Activated CD4-positive, alpha-beta T cell treated with anti-CD3 and anti-CD28 coated beads, Interleukin-2, amount 50 U/mL, for 4 hours (primary cell): ENCODE measurements around the gene FNIP2.
"Not testable (repeated sequence)": the region's sequence is repeated elsewhere in the genome, so short reads cannot be mapped to it uniquely, and the experiment has no call there.

Source experiments
- DNase-seq, 2 experiments: peaks; one replicate each; pipeline ENCODE4 v3.0.0-alpha.2; 2020

Gene FNIP2

GRCh38 chr4:158875455-158875854 is 106.6 kb downstream of the FNIP2 start:
- no peak for DNase-seq

GRCh38 chr4:158877069-158877468 is 108.2 kb downstream of the FNIP2 start:
- no peak for DNase-seq

DNA sequence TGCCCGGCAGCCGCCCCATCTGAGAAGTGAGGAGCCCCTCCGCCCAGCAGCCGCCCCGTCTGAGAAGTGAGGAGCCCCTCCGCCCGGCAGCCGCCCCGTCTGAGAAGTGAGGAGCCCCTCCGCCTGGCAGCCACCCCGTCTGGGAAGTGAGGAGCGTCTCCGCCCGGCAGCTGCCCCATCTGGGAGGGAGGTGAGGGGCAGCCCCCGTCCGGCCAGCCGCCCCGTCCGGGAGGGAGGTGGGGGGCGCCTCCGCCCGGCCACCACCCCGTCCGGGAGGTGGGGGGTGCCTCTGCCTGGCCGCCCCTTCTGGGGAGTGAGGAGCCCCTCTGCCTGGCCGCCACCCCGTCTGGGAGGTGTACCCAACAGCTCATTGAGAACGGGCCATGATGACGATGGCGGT is 113.3 kb downstream of the FNIP2 start:
- not testable (repeated sequence) for DNase-seq

- no peak for DNase-seq
Measured at GRCh38 chr4:158884280-158884679, 115.5 kb downstream of the FNIP2 start.

DNA sequence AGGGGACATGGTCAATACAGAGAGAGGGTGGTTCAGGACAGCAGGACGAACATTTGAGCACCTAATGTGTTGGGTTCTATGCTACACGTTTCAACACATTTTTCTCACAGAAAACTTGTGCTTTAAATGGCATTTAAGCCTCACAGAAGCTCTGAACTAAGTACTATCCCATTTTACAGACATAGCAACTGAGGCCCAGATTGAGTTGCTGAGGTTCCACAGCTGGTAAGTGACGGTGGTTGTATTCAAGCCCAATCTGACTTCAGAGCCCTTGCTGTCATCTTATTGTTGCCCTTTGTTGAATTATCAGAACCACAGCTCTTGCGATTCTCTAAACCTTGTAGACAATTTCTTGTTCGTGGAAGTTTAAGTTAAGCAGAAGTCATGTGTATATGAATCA is 116.7 kb downstream of the FNIP2 start:
- no peak for DNase-seq

DNA sequence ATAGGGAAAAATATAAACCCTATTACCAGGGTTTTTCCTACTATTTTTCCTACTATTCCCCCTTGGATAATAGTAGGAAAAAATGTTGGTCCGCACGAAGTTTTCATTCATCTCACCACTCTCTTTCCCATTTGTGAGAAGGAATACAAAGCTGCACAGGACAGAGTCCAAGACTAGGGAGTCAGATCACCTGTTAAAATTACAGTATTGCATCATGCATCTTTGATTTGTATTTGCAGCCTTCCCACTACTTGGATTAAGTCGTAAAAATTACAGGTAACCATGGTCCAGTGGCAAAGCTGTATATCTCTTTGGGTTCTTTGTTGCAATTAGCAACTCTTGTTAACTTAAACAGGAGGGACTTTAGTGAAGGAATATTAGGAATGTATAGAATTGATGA is 121.5 kb downstream of the FNIP2 start:
- no peak for DNase-seq

DNA sequence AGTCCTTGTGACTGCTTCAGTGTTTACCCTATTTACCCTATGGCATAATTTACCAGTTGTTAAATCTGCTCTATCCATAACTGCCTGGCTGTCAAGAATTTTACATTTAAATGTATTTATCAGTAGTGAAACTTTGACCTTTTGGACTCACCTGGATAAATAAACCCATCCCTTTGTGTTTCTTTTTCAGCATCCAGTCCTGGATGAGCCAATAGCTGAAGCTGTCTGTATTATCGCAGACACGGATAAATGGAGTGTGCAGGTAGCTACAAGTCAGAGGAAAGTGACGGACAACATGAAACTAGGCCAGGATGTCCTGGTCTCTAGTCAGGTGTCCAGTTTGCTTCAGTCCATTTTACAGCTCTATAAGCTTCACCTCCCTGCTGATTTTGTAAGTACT is 122.4 kb downstream of the FNIP2 start:
- no peak for DNase-seq

DNA sequence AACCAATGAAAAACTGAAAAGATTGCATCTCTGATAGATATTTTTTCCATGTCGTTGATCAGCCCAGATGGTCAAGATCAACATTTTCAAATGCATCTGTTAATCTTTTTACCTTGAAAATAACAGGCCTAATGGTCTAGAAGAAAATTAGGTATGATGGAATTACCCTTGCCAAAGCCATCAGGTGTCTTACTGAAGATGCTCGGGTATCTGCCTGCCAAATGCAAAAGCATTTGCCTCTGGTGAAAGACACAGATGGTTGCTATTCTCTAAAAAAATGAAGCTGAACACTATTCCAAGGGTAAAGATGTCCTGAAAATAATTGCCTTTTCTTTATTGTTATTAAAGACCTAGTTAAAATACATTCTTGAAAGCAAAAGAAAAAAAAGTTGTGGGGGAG is 126.0 kb downstream of the FNIP2 start:
- no peak for DNase-seq

- no peak for DNase-seq
Measured at GRCh38 chr4:158895797-158896576, 127.2 kb downstream of the FNIP2 start.

- DNase-seq = not testable (repeated sequence)
Measured at GRCh38 chr4:158896577-158897238, 127.9 kb downstream of the FNIP2 start.

DNA sequence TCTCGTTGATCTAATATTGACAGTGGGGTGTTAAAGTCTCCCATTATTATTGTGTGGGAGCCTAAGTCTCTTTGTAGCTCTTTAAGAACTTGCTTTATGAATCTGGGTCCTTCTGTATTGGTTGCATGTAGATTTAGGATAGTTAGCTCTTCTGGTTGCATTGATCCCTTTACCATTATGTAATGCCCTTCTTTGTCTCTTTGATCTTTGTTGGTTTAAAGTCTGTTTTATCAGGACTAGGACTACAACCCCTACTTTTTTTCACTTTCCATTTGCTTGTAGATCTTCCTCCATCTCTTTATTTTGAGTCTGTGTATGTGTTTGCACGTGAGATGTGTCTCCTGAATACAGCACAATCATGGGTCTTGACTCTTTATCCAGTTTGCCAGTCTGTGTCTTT is 131.6 kb downstream of the FNIP2 start:
- not testable (repeated sequence) for DNase-seq

DNA sequence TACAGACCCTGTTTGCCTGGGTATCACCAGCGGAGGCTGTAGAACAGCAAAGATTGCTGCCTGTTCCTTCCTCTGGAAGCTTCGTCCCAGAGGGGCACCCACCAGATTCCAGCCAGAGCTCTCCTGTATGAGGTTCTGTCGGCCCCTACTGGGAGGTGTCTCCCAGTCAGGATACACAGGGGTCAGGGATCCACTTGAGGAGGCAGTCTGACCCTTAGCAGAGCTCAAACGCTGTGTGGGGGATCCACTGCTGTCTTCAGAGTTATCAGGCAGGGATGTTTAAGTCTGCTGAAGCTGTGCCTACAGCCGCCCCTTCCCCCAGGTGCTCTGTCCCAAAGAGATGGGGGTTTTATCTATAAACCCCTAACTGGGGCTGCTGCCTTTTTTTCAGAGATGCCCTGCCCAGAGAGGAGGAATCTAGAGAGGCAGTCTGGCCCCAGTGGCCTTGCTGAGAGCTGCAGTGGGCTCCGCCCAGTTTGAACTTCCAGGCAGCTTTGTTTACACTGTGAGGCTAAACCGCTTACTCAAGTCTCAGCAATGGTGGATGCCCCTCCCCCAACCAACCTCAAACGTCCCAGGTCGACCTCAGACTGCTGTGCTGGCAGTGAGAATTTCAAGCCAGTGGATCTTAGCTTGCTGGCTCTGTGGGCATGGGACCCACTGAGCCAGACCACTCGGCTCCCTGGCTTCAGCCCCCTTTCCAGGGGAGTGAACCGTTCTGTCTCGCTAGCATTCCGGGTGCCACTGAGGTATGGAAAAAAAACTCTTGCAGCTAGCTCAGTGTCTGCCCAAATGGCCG is 133.7 kb downstream of the FNIP2 start:
- DNase-seq = not testable (repeated sequence)

GRCh38 chr4:158903079-158903456 is 134.2 kb downstream of the FNIP2 start:
- no peak for DNase-seq

- no peak for DNase-seq
Measured at GRCh38 chr4:158903472-158904043, 134.7 kb downstream of the FNIP2 start.

DNA sequence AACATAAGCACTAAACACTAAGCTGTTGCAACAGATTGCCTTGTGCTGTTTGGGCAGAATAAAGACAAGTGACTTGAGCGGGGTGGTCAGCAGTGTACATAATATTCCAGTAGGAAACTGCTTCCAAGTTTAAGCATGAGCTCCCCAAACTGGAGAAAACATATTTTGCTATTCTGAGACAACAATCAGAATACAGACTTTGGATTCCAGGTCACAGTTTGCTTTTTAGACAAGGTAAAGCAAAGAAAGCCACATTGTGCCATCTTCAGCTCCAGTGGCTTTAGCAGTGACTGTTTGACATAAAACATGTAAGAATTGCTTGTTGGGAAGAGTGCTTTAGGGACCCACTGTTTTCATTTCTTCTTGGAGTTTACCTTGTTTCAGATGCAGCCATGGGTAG is 136.0 kb downstream of the FNIP2 start:
- no peak for DNase-seq

GRCh38 chr4:158906073-158906472 is 137.2 kb downstream of the FNIP2 start:
- DNase-seq = no peak

DNA sequence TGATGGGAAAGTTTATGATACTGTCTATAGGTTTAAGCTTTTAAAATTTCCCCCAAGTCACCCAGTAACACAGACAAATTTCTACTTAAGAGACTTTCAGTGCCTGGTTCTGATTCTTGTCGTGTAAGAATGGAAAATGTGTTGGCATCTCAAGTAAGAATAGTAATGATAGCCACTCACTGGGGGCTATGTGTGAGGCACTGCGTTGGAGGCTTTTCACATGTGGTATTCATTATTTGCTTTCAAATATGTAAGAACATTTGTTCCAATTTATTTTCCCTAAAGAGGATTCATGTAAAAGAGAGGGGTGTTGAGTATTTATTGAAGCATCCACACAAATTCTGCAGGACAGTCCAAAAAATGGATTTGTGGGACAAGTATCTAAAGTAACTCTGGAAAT is 143.6 kb downstream of the FNIP2 start:
- no peak for DNase-seq

GRCh38 chr4:158912806-158913205 is 144.0 kb downstream of the FNIP2 start:
- no peak for DNase-seq

- no peak for DNase-seq
Measured at GRCh38 chr4:158913766-158914165, 144.9 kb downstream of the FNIP2 start.

- no peak for DNase-seq
Measured at GRCh38 chr4:158914218-158914617, 145.4 kb downstream of the FNIP2 start.

GRCh38 chr4:158915683-158916241 is 146.9 kb downstream of the FNIP2 start:
- DNase-seq = no peak

DNA sequence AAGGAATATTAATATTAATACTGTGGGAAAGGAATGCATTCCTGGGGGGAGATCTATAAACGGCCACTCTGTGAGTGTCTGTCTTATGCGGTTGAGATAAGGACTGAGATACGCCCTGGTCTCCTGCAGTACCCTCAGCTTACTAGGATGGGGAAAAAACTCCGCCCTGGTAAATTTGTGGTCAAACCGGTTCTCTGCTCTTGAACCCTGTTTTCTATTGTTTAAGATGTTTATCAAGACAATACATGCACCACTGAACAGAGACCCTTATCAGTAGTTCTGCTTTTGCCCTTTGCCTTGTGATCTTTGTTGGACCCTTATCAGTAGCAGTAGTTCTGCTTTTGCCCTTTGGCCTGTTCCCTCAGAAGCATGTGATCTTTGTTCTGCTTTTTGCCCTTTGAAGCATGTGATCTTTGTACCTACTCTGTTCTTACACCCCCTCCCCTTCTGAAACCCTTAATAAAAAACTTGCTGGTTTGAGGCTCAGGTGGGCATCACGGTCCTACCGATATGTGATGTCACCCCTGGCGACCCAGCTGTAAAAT is 151.7 kb downstream of the FNIP2 start:
- not testable (repeated sequence) for DNase-seq

GRCh38 chr4:158927774-158928173 is 158.9 kb downstream of the FNIP2 start:
- DNase-seq = not testable (repeated sequence)
